ENCODE results near the gene NDFIP2.

NDFIP2 gene

GRCh38 chr13:79459906-79460305 lies 21.0 kb upstream of the NDFIP2 start:
- DNase-seq: no peak

GRCh38 chr13:79462895-79463294 lies 18.1 kb upstream of the NDFIP2 start:
- no peak for DNase-seq

- DNase-seq: no peak
These were observed 17.4 kb upstream of the NDFIP2 start for GRCh38 chr13:79463604-79464003.

GRCh38 chr13:79466872-79467271 lies 14.1 kb upstream of the NDFIP2 start:
- no peak for DNase-seq

GRCh38 chr13:79468402-79468801 lies 12.6 kb upstream of the NDFIP2 start:
- DNase-seq: no peak

GRCh38 chr13:79468819-79469218 lies 12.1 kb upstream of the NDFIP2 start:
- DNase-seq: no peak

- DNase-seq: no peak
These were observed 11.3 kb upstream of the NDFIP2 start for GRCh38 chr13:79469608-79470007.

GRCh38 chr13:79470666-79471065 lies 10.3 kb upstream of the NDFIP2 start:
- DNase-seq: no peak

GRCh38 chr13:79475569-79475968 lies 5.4 kb upstream of the NDFIP2 start:
- no peak for DNase-seq

- DNase-seq: no peak
These were observed 3.0 kb upstream of the NDFIP2 start for GRCh38 chr13:79477968-79478367.

GRCh38 chr13:79479882-79480281 lies 1.1 kb upstream of the NDFIP2 start:
- no peak for DNase-seq

- DNase-seq: peak; percentile 56
These were observed 714 bp downstream of the NDFIP2 start for GRCh38 chr13:79481685-79482052.

- no peak for DNase-seq
These were observed 1.5 kb downstream of the NDFIP2 start for GRCh38 chr13:79482281-79482970.

GRCh38 chr13:79483086-79483706 lies 2.2 kb downstream of the NDFIP2 start:
- no peak for DNase-seq

- no peak for DNase-seq
These were observed 4.3 kb downstream of the NDFIP2 start for GRCh38 chr13:79485014-79485811.

GRCh38 chr13:79486433-79487188 lies 5.7 kb downstream of the NDFIP2 start:
- DNase-seq: no peak

- DNase-seq: no peak
These were observed 9.4 kb downstream of the NDFIP2 start for GRCh38 chr13:79490326-79490725.

- no peak for DNase-seq
These were observed 9.9 kb downstream of the NDFIP2 start for GRCh38 chr13:79490824-79491223.

- DNase-seq: no peak
These were observed 10.8 kb downstream of the NDFIP2 start for GRCh38 chr13:79491715-79492114.

- DNase-seq: no peak
These were observed 11.4 kb downstream of the NDFIP2 start for GRCh38 chr13:79492313-79492798.

GRCh38 chr13:79492918-79493594 lies 12.1 kb downstream of the NDFIP2 start:
- DNase-seq: no peak

GRCh38 chr13:79496188-79496587 lies 15.2 kb downstream of the NDFIP2 start:
- no peak for DNase-seq

GRCh38 chr13:79497064-79497463 lies 16.1 kb downstream of the NDFIP2 start:
- DNase-seq: no peak

All from activated T-cell treated with anti-CD3 and anti-CD28 coated beads, Interleukin-2, amount 50 U/mL, for 1 hour (primary cell).